HepG2 (cell line): ENCODE measurements around the gene ALCAM. TPM values are rescaled to one million over a fixed set of nuclear protein-coding genes. Genes with fewer than 3 reads are reported as not detected.

ENCODE experiments used
- ATAC-seq: fragments of 200-7000 bp; cut with Tn5 transposase; 3 replicates; pipeline ENCODE4 v1.9.1; 2020; ENCODE audit warnings: mild to moderate bottlenecking, moderate library complexity
- BruUV-seq: library from RNA; stranded (reverse); fragments of 400-500 nt; replicated peaks from 2 replicates; lab custom pipeline; 2021; lab: Mats Ljungman, UMichigan
- CTCF ChIA-PET: fragments of 300-600 bp; formaldehyde crosslinking; extraction: SDS; loops from one replicate; lab custom pipeline; 2021; ENCODE audit warnings: low total read pairs, inconsistent platforms, low intra/inter-chr PET ratio; lab: Yijun Ruan, JAX
- POLR2A ChIA-PET: fragments of 350-600 bp; sonication (Branson Sonifier 250); formaldehyde crosslinking; loops from one replicate; lab custom pipeline; 2020; ENCODE audit warnings: antibody characterized with exemption, inconsistent platforms; lab: Yijun Ruan, JAX
- DNase-seq: peaks from one replicate; pipeline ENCODE4 v3.0.0-alpha.2; 2015; ENCODE audit warnings: low spot score
- FAIRE-seq: peaks from 3 replicates; lab custom pipeline; 2011; peaks lifted over from hg19 to GRCh38; lab: Jason Lieb, UNC
- H2AFZ ChIP-seq: one replicate; pipeline ENCODE4 v1.6.1; 2011; ENCODE audit warnings: low read length, inconsistent platforms
- H3K27ac ChIP-seq: fragments of 300-600 bp; 3 replicates; pipeline ENCODE4 v1.8.0; 2011; ENCODE audit warnings: mixed run types, mild to moderate bottlenecking, mixed read lengths, low read length, inconsistent platforms; ENCODE audit not compliant: insufficient read depth; ENCODE audit errors: extremely low read length
- H3K27me3 ChIP-seq, 2 experiments: fragments of 200-600 bp in 1 of 2; 2 replicates in 1 of 2; 3 replicates in 1 of 2; pipeline versions ENCODE4 v1.6.0 to v1.8.0; 2011; ENCODE audit warnings: low read length in 2 of 2, mild to moderate bottlenecking in 2 of 2, moderate library complexity in 2 of 2, inconsistent platforms in 1 of 2; ENCODE audit not compliant: insufficient read depth in 2 of 2, control insufficient read depth in 1 of 2
- H3K36me3 ChIP-seq, 2 experiments: fragments of 200-600 bp in 1 of 2; replicated peaks in 1 of 2; 2 replicates in 1 of 2; 3 replicates in 1 of 2; pipeline versions ENCODE4 v1.5.1 to v1.8.0; 2011; ENCODE audit warnings: low read length in 2 of 2, inconsistent platforms in 1 of 2; ENCODE audit not compliant: insufficient read depth in 2 of 2, control insufficient read depth in 1 of 2
- H3K4me1 ChIP-seq: 2 replicates; pipeline ENCODE4 v1.5.1; 2012; ENCODE audit warnings: low read length, inconsistent platforms; ENCODE audit not compliant: insufficient read depth
- H3K4me2 ChIP-seq: 2 replicates; pipeline ENCODE4 v1.6.0; 2011; ENCODE audit warnings: low read depth, low read length, inconsistent platforms
- H3K4me3 ChIP-seq, 3 experiments: fragments of 200-600 bp in 1 of 3; sonication (generic), shearing (Covaris generic) in 1 of 3; replicated peaks in 1 of 3; 2 replicates each; pipeline ENCODE4 v1.5.1; 2011 to 2016; ENCODE audit warnings: low read length in 3 of 3, inconsistent platforms in 2 of 3, low read depth in 2 of 3, mild to moderate bottlenecking in 2 of 3, control low read depth in 1 of 3, mixed read lengths in 1 of 3; ENCODE audit not compliant: insufficient read depth in 1 of 3
- H3K79me2 ChIP-seq: one replicate; pipeline ENCODE4 v1.6.1; 2011; ENCODE audit warnings: low read length, inconsistent platforms; ENCODE audit not compliant: insufficient read depth
- H3K9ac ChIP-seq: 2 replicates; pipeline ENCODE4 v1.6.0; 2011; ENCODE audit warnings: mild to moderate bottlenecking, low read depth, low read length, inconsistent platforms; ENCODE audit not compliant: insufficient read depth
- H3K9me3 ChIP-seq: 2 replicates; pipeline ENCODE4 v1.5.1; 2012; ENCODE audit warnings: mild to moderate bottlenecking, low read length
- H4K20me1 ChIP-seq: 2 replicates; pipeline ENCODE4 v1.6.0; 2011; ENCODE audit warnings: inconsistent platforms, mild to moderate bottlenecking, low read length, moderate library complexity; ENCODE audit not compliant: insufficient read depth
- ARNTL ChIP-seq: sonication (generic); formaldehyde crosslinking; IDR thresholded peaks from 2 replicates; pipeline ENCODE4 v1.4.0; 2020; ENCODE audit warnings: mild to moderate bottlenecking, missing genetic modification reagents
- ATF4 ChIP-seq, 2 experiments: fragments of 450-650 bp in 1 of 2; sonication (generic) in 1 of 2; formaldehyde crosslinking; IDR thresholded peaks; 2 replicates each; pipeline versions ENCODE4 v1.5.0 to v1.8.0; 2020 to 2022; ENCODE audit warnings: mild to moderate bottlenecking in 1 of 2, missing genetic modification reagents in 1 of 2
- CEBPB ChIP-seq: IDR thresholded peaks from 2 replicates; pipeline ENCODE4 v1.6.1; 2011; ENCODE audit warnings: low read depth, low read length, improper control_type of control experiment, borderline replicate concordance
- CEBPG ChIP-seq: IDR thresholded peaks from 2 replicates; pipeline ENCODE4 v1.6.1; 2016
- ETV5 ChIP-seq: IDR thresholded peaks from 2 replicates; pipeline ENCODE4 v1.6.1; 2018; ENCODE audit warnings: missing biosample characterization, missing genetic modification reagents, inconsistent platforms, borderline replicate concordance
- HDAC2 ChIP-seq: sonication (generic); formaldehyde crosslinking; IDR thresholded peaks from 2 replicates; pipeline ENCODE4 v1.4.0; 2020; ENCODE audit warnings: missing genetic modification reagents
- KAT2B ChIP-seq: fragments of 150-350 bp; IDR thresholded peaks from 2 replicates; pipeline ENCODE4 v1.6.1; 2014; ENCODE audit warnings: low read depth, low read length, borderline replicate concordance
- MAFG ChIP-seq: sonication (generic); formaldehyde crosslinking; IDR thresholded peaks from 2 replicates; pipeline ENCODE4 v1.5.1; 2020; ENCODE audit warnings: mild to moderate bottlenecking, missing genetic modification reagents
- MXI1 ChIP-seq: IDR thresholded peaks from 3 replicates; pipeline ENCODE4 v1.6.1; 2012; ENCODE audit warnings: low read depth, low read length, inconsistent platforms, borderline replicate concordance
- NFIC ChIP-seq: IDR thresholded peaks from 2 replicates; pipeline ENCODE4 v1.6.1; 2012; ENCODE audit warnings: mild to moderate bottlenecking, low read length, inconsistent platforms
- NR2F2 ChIP-seq: IDR thresholded peaks from 2 replicates; pipeline ENCODE4 v1.6.1; 2012; ENCODE audit warnings: low read depth, inconsistent platforms, borderline replicate concordance
- SMARCC2 ChIP-seq: fragments of 450-650 bp; IDR thresholded peaks from 2 replicates; pipeline ENCODE4 v1.6.1; 2017; ENCODE audit warnings: antibody characterized with exemption, mild to moderate bottlenecking
- TCF7 ChIP-seq: sonication (generic); IDR thresholded peaks from 2 replicates; pipeline ENCODE4 v1.6.1; 2016; ENCODE audit warnings: antibody characterized with exemption, low read depth
- TFDP2 ChIP-seq: sonication (generic); formaldehyde crosslinking; IDR thresholded peaks from 2 replicates; pipeline ENCODE4 v1.4.0; 2020; ENCODE audit warnings: missing genetic modification reagents
- ZBTB43 ChIP-seq: sonication (generic); formaldehyde crosslinking; conservative IDR thresholded peaks from 2 replicates; pipeline ENCODE4 v1.4.0; 2020; ENCODE audit warnings: missing genetic modification reagents
- ZC3H13 ChIP-seq: sonication (generic); formaldehyde crosslinking; IDR thresholded peaks from 2 replicates; pipeline ENCODE4 v1.8.1; 2023; ENCODE audit warnings: mild to moderate bottlenecking, missing genetic modification reagents, moderate library complexity
- ZNF253 ChIP-seq: sonication (generic); formaldehyde crosslinking; IDR thresholded peaks from 2 replicates; pipeline ENCODE4 v1.8.0; 2022; ENCODE audit warnings: mild to moderate bottlenecking, missing genetic modification reagents, borderline replicate concordance
- ZNF256 ChIP-seq: sonication (generic); formaldehyde crosslinking; conservative IDR thresholded peaks from 2 replicates; pipeline ENCODE4 v1.4.0; 2020; ENCODE audit warnings: missing genetic modification reagents
- ZNF3 ChIP-seq: IDR thresholded peaks from 2 replicates; pipeline ENCODE4 v1.7.0; 2017; ENCODE audit warnings: inconsistent platforms
- ZNF44 ChIP-seq: sonication (generic); formaldehyde crosslinking; IDR thresholded peaks from 2 replicates; pipeline ENCODE4 v1.5.1; 2020; ENCODE audit warnings: mild to moderate bottlenecking, missing genetic modification reagents
- ZNF556 ChIP-seq: sonication (generic); formaldehyde crosslinking; IDR thresholded peaks from 2 replicates; pipeline ENCODE4 v1.4.0; 2020; ENCODE audit warnings: mild to moderate bottlenecking, missing genetic modification reagents, borderline replicate concordance
- ZNF597 ChIP-seq: sonication (generic); formaldehyde crosslinking; IDR thresholded peaks from 2 replicates; pipeline ENCODE4 v1.5.0; 2020; ENCODE audit warnings: missing genetic modification reagents
- ZNF629 ChIP-seq: sonication (generic); formaldehyde crosslinking; conservative IDR thresholded peaks from 2 replicates; pipeline ENCODE4 v1.5.0; 2020; ENCODE audit warnings: missing genetic modification reagents
- WGBS: methylation state at CpG from one replicate; pipeline ENCODE4 v1.1.6; 2017; ENCODE audit warnings: low lambda C conversion rate; 5-methylcytosine and 5-hydroxymethylcytosine counted together
- in situ Hi-C: cut with HindIII; loops from 2 replicates; pipeline ENCODE4 v1.10.0; 2017; ENCODE audit warnings: low pct_unique_long_range_greater_than_20kb; ENCODE audit not compliant: extremely low pct_ligation_motif_present
- intact Hi-C: fragments of 100-400 bp; cut with micrococcal nuclease; formaldehyde crosslinking; loops from one replicate; pipeline ENCODE4 v1.10.0; 2022; ENCODE audit not compliant: unreplicated experiment
- polyA plus RNA-seq, 8 experiments: library from polyadenylated mRNA; depleted of rRNA in 3 of 8; stranded (reverse) in 7 of 8; unstranded in 1 of 8; fragments of >200 nt; fragmentation: Illumina TruSeq in 4 of 8; extraction: Trizol in 4 of 8; gene quantifications; 2 replicates each; pipeline versions ENCODE4 v1.2.1 to v1.2.3, GENCODE V29; 2011 to 2016; ENCODE audit warnings: low read depth in 4 of 8, missing spikeins in 1 of 8, mixed read lengths in 1 of 8; ENCODE audit not compliant: insufficient read depth in 1 of 8
- total RNA-seq, 5 experiments: library from RNA; depleted of rRNA; stranded (reverse); fragments of >200 nt; fragmentation: Illumina TruSeq; extraction: Trizol; gene quantifications; 2 replicates each; pipeline ENCODE4 v1.2.3, GENCODE V29; 2016; ENCODE audit warnings: low read depth in 1 of 5

The ALCAM gene
- total and polyA plus RNA-seq, 2 of the 13 experiments (the other 11 are each of a cell fraction or from before 2014, with no cell fraction given) = 26.0 to 33.1 TPM

GRCh38 chr3:105343991-105344390 is 22.7 kb upstream of the ALCAM start (continued):
- no peak for TF ChIP-seq CEBPB
- no peak for TF ChIP-seq TCF7
- no peak for TF ChIP-seq ZNF556 (CRISPR knock-in tag)
- no peak for TF ChIP-seq CEBPG (CRISPR knock-in tag)
- TF ChIP-seq ATF4 (CRISPR knock-in tag; IDR thresholded peaks at IDR 0.05) = no peak
- TF ChIP-seq, all 625 proteins: peak for 0

GRCh38 chr3:105345156-105345555 is 21.6 kb upstream of the ALCAM start:
- no peak for FAIRE-seq
- H3K36me3 ChIP-seq = no peaks in the 10 kb centered on the region
- in situ Hi-C loops = no loop called here
- H3K27ac ChIP-seq = no peak overlapping the region
- H3K4me2 ChIP-seq = 0 out of 2 replicates have a peak overlapping the region, but pooled peaks have one; percentile 4
- WGBS = 9% methylated on average over 5 of the region's 5 CpGs
- no peak overlapping the region for H2AFZ ChIP-seq
- no peaks in the 10 kb centered on the region for H4K20me1 ChIP-seq
- intact Hi-C loops = no loop called here
- no peak for DNase-seq
- no peaks in the 10 kb centered on the region for H3K79me2 ChIP-seq
- H3K4me1 ChIP-seq = peaks cover 15% of the 10 kb centered on the region
- BruUV-seq = no TSS peak
- H3K27me3 ChIP-seq = no peaks in the 10 kb centered on the region
- ChIA-PET POLR2A (no interaction called here), CTCF (no interaction called here)
- no peak overlapping the region for H3K4me3 ChIP-seq
- TF ChIP-seq NR2F2 (no peak), MXI1 (no peak), ETV5 (CRISPR knock-in tag) (no peak), ARNTL (no peak), HDAC2 (no peak), ZNF253 (no peak), MAFG (CRISPR knock-in tag) (no peak), KAT2B (no peak), ZC3H13 (CRISPR knock-in tag) (no peak), ZNF3 (CRISPR knock-in tag) (no peak), ZNF629 (no peak), ZNF256 (CRISPR knock-in tag) (no peak), ZNF597 (no peak), ZNF44 (CRISPR knock-in tag) (no peak), ZBTB43 (no peak), TFDP2 (CRISPR knock-in tag) (no peak), SMARCC2 (no peak), NFIC (no peak)
- H3K9ac ChIP-seq = no peak overlapping the region
- ATAC-seq = no peak
- no peaks in the 10 kb centered on the region for H3K9me3 ChIP-seq
